ENCODE results near the gene PPM1L.

DNA sequence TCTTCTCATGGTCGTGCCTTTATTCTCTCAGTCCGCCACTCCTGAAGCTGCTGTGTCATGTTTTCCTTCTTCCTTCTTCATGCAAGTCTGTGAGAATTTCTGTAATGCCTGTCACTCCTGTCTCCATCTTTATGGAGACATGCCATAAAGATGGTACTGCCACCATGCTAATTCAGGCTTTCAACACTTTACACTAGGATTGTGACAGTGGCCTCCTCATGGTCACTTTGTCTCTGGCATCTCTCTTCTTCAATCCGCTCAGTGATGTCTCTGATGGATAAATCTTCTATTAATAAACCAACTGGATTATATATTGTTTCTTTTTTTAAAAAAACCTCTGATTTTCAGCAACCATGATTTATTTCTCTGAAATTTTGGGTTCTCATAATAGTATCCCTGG is 18.1 kb downstream of the PPM1L start:
- TF ChIP-seq TAF1 (IDR thresholded peaks at IDR 0.05; ENCODE audit: low read depth, low read length) (no peak), POLR2A (IDR thresholded peaks at IDR 0.05; ENCODE audit: low read depth, low read length) (no peak), SPI1 (IDR thresholded peaks at IDR 0.05; ENCODE audit: low read depth, low read length) (no peak)

All from GM12891 (cell line).